Gastrocnemius medialis (tissue), 4 donors: ENCODE results near the gene QPRT.
A peak's percentile ranks its signal among the peaks of the same experiment; 100 is the strongest.

Source experiments
- CTCF ChIP-seq, 5 experiments: fragments of 450-650 bp in 3 of 5; fragments of 200-600 bp in 2 of 5; sonication (generic) in 2 of 5; IDR thresholded peaks in 4 of 5; conservative IDR thresholded peaks in 1 of 5; 1 replicate in 4 of 5; 2 replicates in 1 of 5; pipeline ENCODE4 v1.5.1; 2016 to 2019; ENCODE audit warnings: antibody characterized with exemption in 5 of 5, mild to moderate bottlenecking in 3 of 5, moderate library complexity in 3 of 5
- POLR2A ChIP-seq, 2 donors: fragments of 450-650 bp; IDR thresholded peaks; one replicate each; pipeline ENCODE4 v1.6.1; 2017; ENCODE audit warnings: antibody characterized with exemption in 2 of 2, mild to moderate bottlenecking in 2 of 2, moderate library complexity in 2 of 2

GRCh38 chr16:29729116-29729521 is 50.1 kb downstream of the QPRT start:
- TF ChIP-seq CTCF (IDR thresholded peaks at IDR 0.05 in 4 of 5, conservative IDR thresholded peaks at IDR 0.05 in 1 of 5) (peak in 3 of 5 experiments; percentile 31 to 50 (median 38)), POLR2A (IDR thresholded peaks at IDR 0.05) (no peak)
